HepG2 (cell line): ENCODE results near the gene VPS11. TPM values are rescaled to one million over a fixed set of nuclear protein-coding genes. Genes with fewer than 3 reads are reported as not detected.
A peak's percentile ranks its signal among the peaks of the same experiment; 100 is the strongest.

Source experiments
- AKNA ChIP-seq: sonication (generic); formaldehyde crosslinking; IDR thresholded peaks from 2 replicates; pipeline ENCODE4 v1.4.0; 2020; ENCODE audit warnings: missing genetic modification reagents, borderline replicate concordance
- ARID4A ChIP-seq: sonication (generic); formaldehyde crosslinking; IDR thresholded peaks from 2 replicates; pipeline ENCODE4 v1.5.0; 2020; ENCODE audit warnings: mild to moderate bottlenecking, missing genetic modification reagents, borderline replicate concordance
- ATF3 ChIP-seq: sonication (generic); formaldehyde crosslinking; IDR thresholded peaks from 2 replicates; pipeline ENCODE4 v1.4.0; 2020; ENCODE audit warnings: missing genetic modification reagents
- DNMT1 ChIP-seq: sonication (generic); formaldehyde crosslinking; IDR thresholded peaks from 2 replicates; pipeline ENCODE4 v1.5.1; 2020; ENCODE audit warnings: mild to moderate bottlenecking, missing genetic modification reagents
- IRX3 ChIP-seq: sonication (generic); formaldehyde crosslinking; IDR thresholded peaks from 2 replicates; pipeline ENCODE4 v1.8.1; 2023; ENCODE audit warnings: mild to moderate bottlenecking, low read depth, missing genetic modification reagents, borderline replicate concordance
- KDM6A ChIP-seq: IDR thresholded peaks from 2 replicates; pipeline ENCODE4 v1.6.1; 2016; ENCODE audit warnings: low read depth
- PPARG ChIP-seq: conservative IDR thresholded peaks from 2 replicates; pipeline ENCODE4 v1.6.1; 2016; ENCODE audit warnings: missing biosample characterization, missing genetic modification reagents
- RBM22 ChIP-seq: fragments of 200-400 bp; formaldehyde crosslinking; optimal IDR thresholded peaks from 2 replicates; pipeline ENCODE3; 2017; ENCODE audit warnings: mild to moderate bottlenecking, low read length, moderate library complexity
- SRF ChIP-seq: IDR thresholded peaks from 2 replicates; pipeline ENCODE4 v1.6.1; 2011; ENCODE audit warnings: mild to moderate bottlenecking, low read depth, low read length, moderate library complexity
- SRSF9 ChIP-seq: fragments of 200-400 bp; formaldehyde crosslinking; IDR thresholded peaks from 2 replicates; pipeline ENCODE4 v1.6.1; 2018; ENCODE audit warnings: borderline replicate concordance, mild to moderate bottlenecking, low read depth, low read length; ENCODE audit not compliant: insufficient read depth, poor library complexity, severe bottlenecking
- SRY ChIP-seq: sonication (generic); formaldehyde crosslinking; IDR thresholded peaks from 2 replicates; pipeline ENCODE4 v1.8.0; 2022; ENCODE audit warnings: mild to moderate bottlenecking, missing genetic modification reagents
- SYNCRIP ChIP-seq: fragments of 200-400 bp; formaldehyde crosslinking; IDR thresholded peaks from 2 replicates; pipeline ENCODE4 v1.6.1; 2018; ENCODE audit warnings: mild to moderate bottlenecking, low read depth, low read length; ENCODE audit not compliant: insufficient read depth
- TBP ChIP-seq: sonication (generic); formaldehyde crosslinking; IDR thresholded peaks from 2 replicates; pipeline ENCODE4 v1.5.0; 2020; ENCODE audit warnings: missing genetic modification reagents
- TEAD3 ChIP-seq: optimal IDR thresholded peaks from 2 replicates; pipeline ENCODE3; 2016; ENCODE audit warnings: borderline replicate concordance
- ZNF224 ChIP-seq: sonication (generic); formaldehyde crosslinking; IDR thresholded peaks from 2 replicates; pipeline ENCODE4 v1.5.0; 2020; ENCODE audit warnings: mild to moderate bottlenecking, missing genetic modification reagents
- ZNF577 ChIP-seq: sonication (generic); formaldehyde crosslinking; IDR thresholded peaks from 2 replicates; pipeline ENCODE4 v1.4.0; 2020; ENCODE audit warnings: mild to moderate bottlenecking, low read depth, missing genetic modification reagents, borderline replicate concordance
- ZNF740 ChIP-seq: sonication (generic); formaldehyde crosslinking; IDR thresholded peaks from 2 replicates; pipeline ENCODE4 v1.4.0; 2020; ENCODE audit warnings: missing genetic modification reagents
- polyA plus RNA-seq, 8 experiments: library from polyadenylated mRNA; depleted of rRNA in 3 of 8; stranded (reverse) in 7 of 8; unstranded in 1 of 8; fragments of >200 nt; fragmentation: Illumina TruSeq in 4 of 8; extraction: Trizol in 4 of 8; gene quantifications; 2 replicates each; pipeline versions ENCODE4 v1.2.1 to v1.2.3, GENCODE V29; 2011 to 2016; ENCODE audit warnings: low read depth in 4 of 8, missing spikeins in 1 of 8, mixed read lengths in 1 of 8; ENCODE audit not compliant: insufficient read depth in 1 of 8
- total RNA-seq, 5 experiments: library from RNA; depleted of rRNA; stranded (reverse); fragments of >200 nt; fragmentation: Illumina TruSeq; extraction: Trizol; gene quantifications; 2 replicates each; pipeline ENCODE4 v1.2.3, GENCODE V29; 2016; ENCODE audit warnings: low read depth in 1 of 5

VPS11 gene
- total and polyA plus RNA-seq, 2 of the 13 experiments (the other 11 are each of a cell fraction or from before 2014, with no cell fraction given): 13.7 to 21.6 TPM

- TF ChIP-seq AKNA (CRISPR knock-in tag) (0 out of 2 replicates have a peak, but pooled peaks have one; percentile 31), TEAD3 (CRISPR knock-in tag) (peak; percentile 60), TBP (CRISPR knock-in tag) (no peak), ZNF577 (no peak), RBM22 (no peak), SRY (peak; percentile 70), ARID4A (CRISPR knock-in tag) (peak; percentile 89), SYNCRIP (no peak), IRX3 (no peak), ATF3 (CRISPR knock-in tag) (0 out of 2 replicates have a peak, but pooled peaks have one; percentile 9), PPARG (peak; percentile 14; the same call in 1 of the 2 replicates), ZNF224 (CRISPR knock-in tag) (peak; percentile 51; the same call in 1 of the 2 replicates), SRF (0 out of 2 replicates have a peak, but pooled peaks have one; percentile 39), SRSF9 (no peak), ZNF740 (CRISPR knock-in tag) (no peak), KDM6A (no peak), DNMT1 (CRISPR knock-in tag) (no peak)
These were observed 49.3 kb upstream of the VPS11 start, which contains the start of the genes RPS25 and TRAPPC4 (continued) for GRCh38 chr11:119018074-119018938.
